WTC11 (cell line): ENCODE data around the gene RNF212. TPM values are rescaled to one million over a fixed set of nuclear protein-coding genes. Genes with fewer than 3 reads are reported as not detected.

Experiments used
- ATAC-seq: fragments of 200-7000 bp; cut with Tn5 transposase; 2 replicates; pipeline ENCODE4 v1.10.0; 2021; ENCODE audit warnings: mild to moderate bottlenecking, moderate library complexity
- CTCF ChIA-PET: fragments of 300-600 bp; sonication (Branson Sonifier 250); formaldehyde crosslinking; loops from one replicate; lab custom pipeline; 2021; ENCODE audit warnings: antibody characterized with exemption; lab: Charles Lee
- POLR2A ChIA-PET: fragments of 350-600 bp; sonication (Branson Sonifier 250); formaldehyde crosslinking; loops from one replicate; lab custom pipeline; 2021; ENCODE audit warnings: antibody characterized with exemption; lab: Charles Lee
- DNase-seq: peaks from one replicate; pipeline ENCODE4 v3.0.0; 2021; ENCODE audit warnings: low spot score
- H3K27ac Mint-ChIP-seq: 2 replicates; pipeline ENCODE4 v1.8.0; 2021; ENCODE audit warnings: mixed read lengths
- H3K27me3 Mint-ChIP-seq: 2 replicates; pipeline ENCODE4 v1.8.0; 2021; ENCODE audit warnings: low read depth, mild to moderate bottlenecking, moderate library complexity, mixed read lengths
- H3K36me3 Mint-ChIP-seq: 2 replicates; pipeline ENCODE4 v1.8.0; 2021; ENCODE audit warnings: mixed read lengths
- H3K4me1 Mint-ChIP-seq: 2 replicates; pipeline ENCODE4 v1.8.0; 2022; ENCODE audit warnings: mixed read lengths
- H3K4me3 Mint-ChIP-seq: 2 replicates; pipeline ENCODE4 v1.8.0; 2021; ENCODE audit warnings: mild to moderate bottlenecking, moderate library complexity, mixed read lengths
- H3K9me3 Mint-ChIP-seq: 2 replicates; pipeline ENCODE4 v1.8.0; 2021; ENCODE audit warnings: mixed read lengths
- ATF1 ChIP-seq: sonication (generic); formaldehyde crosslinking; IDR thresholded peaks from 2 replicates; pipeline ENCODE4 v1.8.1; 2023; ENCODE audit warnings: mild to moderate bottlenecking, moderate library complexity, missing genetic modification reagents
- CDX4 ChIP-seq: fragments of 250-450 bp; sonication (Bioruptor Pico); IDR thresholded peaks from 2 replicates; pipeline ENCODE4 v1.9.0; 2021; ENCODE audit warnings: moderate library complexity, mild to moderate bottlenecking, inconsistent platforms, borderline replicate concordance
- CTCF ChIP-seq: fragments of 200-600 bp; IDR thresholded peaks from 2 replicates; pipeline ENCODE4 v1.8.0; 2022; ENCODE audit warnings: antibody characterized with exemption
- E2F5 ChIP-seq: sonication (generic); formaldehyde crosslinking; IDR thresholded peaks from 2 replicates; pipeline ENCODE4 v1.8.1; 2022; ENCODE audit warnings: mild to moderate bottlenecking, moderate library complexity, missing genetic modification reagents
- HMGA2 ChIP-seq: fragments of 250-450 bp; sonication (Bioruptor Pico); IDR thresholded peaks from 2 replicates; pipeline ENCODE4 v1.4.0; 2021; ENCODE audit warnings: mild to moderate bottlenecking, moderate library complexity
- IRF2 ChIP-seq: sonication (generic); formaldehyde crosslinking; IDR thresholded peaks from 2 replicates; pipeline ENCODE4 v1.8.0; 2022; ENCODE audit warnings: low read depth, missing genetic modification reagents, borderline replicate concordance
- ZNF121 ChIP-seq: sonication (generic); formaldehyde crosslinking; IDR thresholded peaks from 2 replicates; pipeline ENCODE4 v1.8.0; 2023; ENCODE audit warnings: missing genetic modification reagents
- ZNF425 ChIP-seq: fragments of 250-450 bp; sonication (Bioruptor Pico); conservative IDR thresholded peaks from 2 replicates; pipeline ENCODE4 v1.9.0; 2021; ENCODE audit warnings: mild to moderate bottlenecking
- ZNF512 ChIP-seq: sonication (generic); formaldehyde crosslinking; IDR thresholded peaks from 2 replicates; pipeline ENCODE4 v1.8.1; 2022; ENCODE audit warnings: missing genetic modification reagents, borderline replicate concordance
- total RNA-seq: library from RNA; stranded (reverse); gene quantifications from 3 replicates; pipeline ENCODE4 v1.2.3, GENCODE V29; 2021
- TF ChIP-seq, protein P1 (sequence below): sonication (generic); formaldehyde crosslinking; IDR thresholded peaks from 2 replicates; pipeline ENCODE4 v1.8.0; 2022; ENCODE audit warnings: mild to moderate bottlenecking, missing genetic modification reagents
- TF ChIP-seq, protein P2 (sequence below): sonication (generic); formaldehyde crosslinking; IDR thresholded peaks from 2 replicates; pipeline ENCODE4 v1.8.1; 2022; ENCODE audit warnings: low read depth, missing genetic modification reagents, borderline replicate concordance

The RNF212 gene
- total RNA-seq, 1 experiment from 2014 or later, result 1.0 TPM

DNA sequence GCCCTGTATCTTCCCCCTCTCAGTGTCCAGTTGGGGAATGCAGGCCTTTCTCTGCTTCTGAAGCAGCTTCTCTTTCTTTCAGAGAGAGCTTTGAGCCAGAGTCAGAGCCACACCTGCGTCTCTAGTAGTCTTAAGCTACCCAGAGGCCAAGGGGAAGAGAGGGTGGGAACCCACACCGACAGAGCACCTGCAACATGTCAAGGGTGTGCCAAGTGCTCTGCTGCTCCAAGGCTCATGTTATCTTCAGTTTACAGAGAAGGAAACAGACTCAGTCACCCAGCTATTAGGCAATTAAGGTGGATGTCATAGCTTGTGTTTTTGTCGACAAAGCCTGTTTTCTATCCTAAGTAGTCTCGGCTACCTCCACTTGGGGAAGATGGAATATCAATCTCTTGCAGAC lies 22.7 kb upstream of the RNF212 start:
- no peak overlapping the region for H3K4me3 Mint-ChIP-seq
- no peaks in the 10 kb centered on the region for H3K36me3 Mint-ChIP-seq
- CTCF ChIA-PET, result no interaction called here
- DNase-seq (no peak), ATAC-seq (no peak)
- H3K4me1 Mint-ChIP-seq, result no peaks in the 10 kb centered on the region
- no peaks in the 10 kb centered on the region for H3K9me3 Mint-ChIP-seq
- POLR2A ChIA-PET, result no interaction called here
- TF ChIP-seq, protein P1, sequence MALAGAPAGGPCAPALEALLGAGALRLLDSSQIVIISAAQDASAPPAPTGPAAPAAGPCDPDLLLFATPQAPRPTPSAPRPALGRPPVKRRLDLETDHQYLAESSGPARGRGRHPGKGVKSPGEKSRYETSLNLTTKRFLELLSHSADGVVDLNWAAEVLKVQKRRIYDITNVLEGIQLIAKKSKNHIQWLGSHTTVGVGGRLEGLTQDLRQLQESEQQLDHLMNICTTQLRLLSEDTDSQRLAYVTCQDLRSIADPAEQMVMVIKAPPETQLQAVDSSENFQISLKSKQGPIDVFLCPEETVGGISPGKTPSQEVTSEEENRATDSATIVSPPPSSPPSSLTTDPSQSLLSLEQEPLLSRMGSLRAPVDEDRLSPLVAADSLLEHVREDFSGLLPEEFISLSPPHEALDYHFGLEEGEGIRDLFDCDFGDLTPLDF (CRISPR knock-in tag), result no peak
- no peak for TF ChIP-seq IRF2 (CRISPR knock-in tag)
- no peak for TF ChIP-seq E2F5
- peaks cover 10% of the 10 kb centered on the region; the same call in 1 of the 2 replicates for H3K27me3 Mint-ChIP-seq
- no peak overlapping the region for H3K27ac Mint-ChIP-seq

DNA sequence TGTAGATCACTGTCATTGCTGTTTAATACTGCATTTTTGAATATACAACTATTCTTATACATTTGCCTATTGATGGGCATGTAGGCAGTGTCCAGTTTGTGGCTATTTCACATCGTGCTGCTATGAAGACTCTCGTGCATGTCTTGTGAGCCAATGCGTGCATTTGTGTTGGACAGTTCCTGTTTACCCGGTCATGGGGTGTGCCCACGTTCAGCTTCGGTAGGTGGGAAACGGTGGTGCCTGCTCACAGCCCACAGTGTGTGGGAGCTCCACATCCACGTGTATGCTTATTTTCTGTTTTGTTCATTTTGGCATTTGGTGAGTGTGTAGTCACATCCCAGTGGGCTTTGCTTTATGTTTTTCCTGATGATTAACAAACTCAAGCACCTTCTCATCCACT lies 19.7 kb upstream of the RNF212 start:
- no peak overlapping the region for H3K27ac Mint-ChIP-seq
- ATAC-seq (no peak), DNase-seq (no peak)
- POLR2A ChIA-PET, result no interaction called here
- no peaks in the 10 kb centered on the region for H3K4me1 Mint-ChIP-seq
- H3K4me3 Mint-ChIP-seq, result no peak overlapping the region
- no peaks in the 10 kb centered on the region for H3K9me3 Mint-ChIP-seq
- 0 out of 2 replicates have a peak, but pooled peaks cover 2% of the 10 kb centered on the region for H3K27me3 Mint-ChIP-seq
- TF ChIP-seq HMGA2 (CRISPR knock-in tag), result no peak
- no peak for TF ChIP-seq ZNF425 (CRISPR knock-in tag)
- no peak for TF ChIP-seq ZNF121 (CRISPR knock-in tag)
- TF ChIP-seq, protein P2, sequence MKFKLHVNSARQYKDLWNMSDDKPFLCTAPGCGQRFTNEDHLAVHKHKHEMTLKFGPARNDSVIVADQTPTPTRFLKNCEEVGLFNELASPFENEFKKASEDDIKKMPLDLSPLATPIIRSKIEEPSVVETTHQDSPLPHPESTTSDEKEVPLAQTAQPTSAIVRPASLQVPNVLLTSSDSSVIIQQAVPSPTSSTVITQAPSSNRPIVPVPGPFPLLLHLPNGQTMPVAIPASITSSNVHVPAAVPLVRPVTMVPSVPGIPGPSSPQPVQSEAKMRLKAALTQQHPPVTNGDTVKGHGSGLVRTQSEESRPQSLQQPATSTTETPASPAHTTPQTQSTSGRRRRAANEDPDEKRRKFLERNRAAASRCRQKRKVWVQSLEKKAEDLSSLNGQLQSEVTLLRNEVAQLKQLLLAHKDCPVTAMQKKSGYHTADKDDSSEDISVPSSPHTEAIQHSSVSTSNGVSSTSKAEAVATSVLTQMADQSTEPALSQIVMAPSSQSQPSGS (CRISPR knock-in tag), result no peak
- TF ChIP-seq CDX4 (CRISPR knock-in tag), result no peak
- TF ChIP-seq ZNF512 (CRISPR knock-in tag), result no peak
- TF ChIP-seq, all 79 proteins: peak for 0
- H3K36me3 Mint-ChIP-seq, result no peaks in the 10 kb centered on the region
- CTCF ChIA-PET, result interaction anchor here (0.8 kb wide), 1 partner anchor 16 kb away, joined by 3 read pairs; no protein-coding TSS in a partner anchor

DNA sequence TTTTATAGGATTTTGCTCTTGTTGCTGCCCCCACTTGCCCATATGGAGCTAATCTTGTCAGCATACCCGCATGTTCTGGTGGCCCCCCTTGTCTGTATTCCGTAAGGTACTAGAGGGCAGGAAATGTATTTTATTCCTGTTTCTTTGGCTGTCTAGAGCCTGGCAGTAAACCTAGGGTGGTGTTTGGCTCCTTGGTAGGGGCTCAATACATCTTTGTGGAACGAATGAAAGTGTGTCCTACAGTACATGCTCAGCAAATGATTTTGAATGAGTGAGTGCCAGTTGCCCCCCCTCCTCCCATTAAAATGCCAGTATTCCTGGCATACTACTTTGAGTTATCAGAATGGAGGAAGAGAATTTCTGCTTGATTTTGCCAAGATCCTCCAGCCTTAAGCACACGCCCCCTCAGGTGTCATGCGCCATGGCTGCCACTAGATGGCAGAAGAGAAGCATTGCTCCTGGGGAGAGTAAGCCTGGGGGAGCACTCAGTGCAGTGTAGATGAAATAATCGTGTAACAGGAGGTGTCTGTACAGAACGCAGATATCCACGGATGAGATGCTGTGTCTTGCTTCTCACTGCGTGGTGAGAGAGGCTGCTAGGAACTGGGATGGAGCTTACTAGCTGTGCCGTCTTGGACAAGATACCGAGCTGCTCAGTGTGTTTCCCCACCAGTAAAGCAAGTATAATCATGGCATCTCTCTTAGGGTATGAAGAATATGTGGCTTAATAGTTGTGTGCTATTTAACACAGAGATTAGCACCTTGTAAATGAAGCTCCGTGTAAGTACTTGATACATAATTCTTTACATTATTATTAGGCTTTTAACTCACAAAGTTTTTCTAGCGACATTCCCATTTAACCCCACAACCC lies 17.2 kb upstream of the RNF212 start:
- ChIA-PET POLR2A (no interaction called here), CTCF (interaction anchor here (0.6 to 2.0 kb wide), 14 partner anchors 14 to 215 kb away, joined by 3 to 11 read pairs (median 4); partner anchors contain the start of genes RNF212 and SPON2)
- peaks cover 4% of the 10 kb centered on the region for H3K27me3 Mint-ChIP-seq
- H3K4me3 Mint-ChIP-seq, result no peak overlapping the region
- no peaks in the 10 kb centered on the region for H3K4me1 Mint-ChIP-seq
- ATAC-seq (peak; percentile 95), DNase-seq (peak; percentile 73)
- no peak for TF ChIP-seq ZNF425 (CRISPR knock-in tag)
- TF ChIP-seq ATF1 (CRISPR knock-in tag), result no peak
- peak; percentile 99 for TF ChIP-seq CTCF
- no peaks in the 10 kb centered on the region for H3K36me3 Mint-ChIP-seq
- no peak overlapping the region for H3K27ac Mint-ChIP-seq
- no peaks in the 10 kb centered on the region; the same call in 1 of the 2 replicates for H3K9me3 Mint-ChIP-seq
